HG03558 (cell line): Measurements from ENCODE around the gene CAB39.

Experiments
- ATAC-seq: cut with Tn5 transposase; IDR thresholded peaks from one replicate; pipeline ENCODE4 v1.9.1; 2021; ENCODE audit warnings: moderate number of reproducible peaks; ENCODE audit not compliant: unreplicated experiment; ENCODE audit errors: extremely low read depth

CAB39 gene

DNA sequence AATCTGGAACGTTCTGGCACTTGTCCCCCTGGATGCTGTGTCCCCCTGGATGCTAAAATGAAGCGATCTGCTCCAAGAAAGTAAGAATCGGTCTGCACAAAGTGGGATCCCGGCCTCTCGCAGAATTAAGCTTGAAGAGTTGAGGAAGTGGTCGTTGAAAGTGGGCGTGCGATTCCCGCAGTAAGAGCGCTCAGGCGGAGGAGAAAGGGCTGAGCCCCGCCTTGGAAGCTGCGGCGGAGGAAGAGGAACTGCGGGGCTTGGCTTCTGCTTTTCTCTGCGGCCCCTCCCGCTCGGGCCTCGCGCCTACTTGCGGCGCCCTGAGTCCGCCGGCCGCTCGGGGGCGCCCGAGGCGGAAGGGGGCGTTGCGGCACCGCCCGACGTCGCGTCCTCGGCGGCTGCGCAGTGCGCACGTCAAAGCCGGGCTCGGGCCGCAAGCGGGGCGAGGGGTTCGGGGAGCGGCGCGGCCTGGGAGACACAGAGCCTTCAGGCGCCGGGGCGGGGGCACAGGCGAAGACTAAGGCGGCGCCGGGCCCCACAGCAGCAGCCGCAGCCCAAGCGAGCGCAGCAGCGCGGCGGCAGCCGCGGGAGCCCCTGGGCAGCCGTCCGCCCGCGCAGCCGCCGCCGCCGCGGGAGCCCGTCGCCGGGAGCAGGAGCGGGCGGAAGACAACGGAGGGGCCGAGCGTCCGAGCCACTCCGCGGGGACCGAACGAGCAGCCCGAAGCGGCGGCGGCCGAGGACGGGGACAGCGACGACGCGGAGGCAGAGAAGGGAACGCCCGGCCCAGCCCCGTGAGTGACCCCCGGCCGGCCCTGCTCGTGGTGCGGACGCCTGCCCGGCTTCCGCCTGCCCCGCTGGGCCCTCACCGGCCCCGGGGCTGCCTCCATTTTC is at the start of gene CAB39:
Gene CAB39, plus strand, starts transcription at position 400 of the 888 bp plus-strand sequence. CDS start 47,160 bp downstream, outside the sequence.
- ATAC-seq = peak; percentile 66

DNA sequence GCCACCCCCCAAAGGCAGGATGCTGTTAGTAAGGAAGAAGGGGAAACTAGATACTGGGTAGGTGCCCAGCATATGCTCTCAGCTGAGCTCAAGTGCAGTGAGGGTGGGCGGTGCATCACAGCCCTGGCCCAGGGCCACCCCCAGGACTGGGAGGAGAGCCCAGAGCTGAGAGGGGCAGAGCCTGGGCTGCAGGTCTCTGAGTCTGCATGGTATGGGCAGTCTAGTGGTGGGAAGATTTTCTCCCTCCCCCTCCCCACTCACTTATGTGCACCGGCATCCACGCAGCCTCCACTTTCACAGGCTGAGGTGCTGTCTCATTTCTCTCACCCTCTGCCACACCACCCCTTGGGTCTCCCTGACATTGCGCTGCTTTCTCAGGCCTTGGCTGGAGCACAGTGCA is 48.5 kb upstream of the CAB39 start:
- no peak for ATAC-seq

DNA sequence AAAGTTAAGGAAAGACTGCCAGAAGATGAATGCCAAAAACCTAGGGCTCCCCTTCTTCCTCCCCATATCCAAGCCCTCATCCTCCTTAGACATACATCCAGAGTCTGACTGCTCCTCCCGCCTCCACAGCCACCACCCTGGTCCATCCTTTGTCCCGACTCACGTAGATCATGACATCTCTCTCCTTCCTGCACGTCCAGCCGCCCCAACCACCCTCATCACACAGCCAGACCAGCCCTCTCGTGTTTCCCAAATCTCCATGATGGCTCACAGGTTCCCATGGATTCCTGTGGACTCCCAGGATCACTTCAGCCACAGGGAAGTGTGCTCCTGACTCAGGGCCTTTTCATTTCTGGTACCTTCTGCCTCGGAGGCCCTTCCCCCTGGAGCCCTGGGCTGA is 47.8 kb upstream of the CAB39 start:
- ATAC-seq = no peak

DNA sequence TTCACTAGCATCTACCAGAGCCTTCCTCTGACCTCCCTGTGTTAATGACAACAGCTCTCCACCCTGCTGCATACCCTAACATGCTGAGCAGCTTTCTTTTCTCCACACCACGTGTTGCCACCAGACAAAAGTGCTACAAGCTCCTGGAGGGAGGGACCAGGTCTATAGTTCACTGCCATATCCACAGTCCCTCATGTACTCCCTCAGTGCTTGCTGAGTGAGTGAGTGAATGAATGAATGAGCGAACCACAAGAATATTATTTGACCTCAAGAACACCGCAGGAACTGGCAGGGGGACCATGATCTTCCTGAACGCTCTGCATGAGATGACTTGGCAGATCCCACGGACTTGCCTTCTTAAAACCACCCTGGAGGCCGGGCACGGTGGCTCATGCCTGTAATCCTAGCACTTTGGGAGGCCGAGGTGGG is 47.4 kb upstream of the CAB39 start:
- no peak for ATAC-seq

DNA sequence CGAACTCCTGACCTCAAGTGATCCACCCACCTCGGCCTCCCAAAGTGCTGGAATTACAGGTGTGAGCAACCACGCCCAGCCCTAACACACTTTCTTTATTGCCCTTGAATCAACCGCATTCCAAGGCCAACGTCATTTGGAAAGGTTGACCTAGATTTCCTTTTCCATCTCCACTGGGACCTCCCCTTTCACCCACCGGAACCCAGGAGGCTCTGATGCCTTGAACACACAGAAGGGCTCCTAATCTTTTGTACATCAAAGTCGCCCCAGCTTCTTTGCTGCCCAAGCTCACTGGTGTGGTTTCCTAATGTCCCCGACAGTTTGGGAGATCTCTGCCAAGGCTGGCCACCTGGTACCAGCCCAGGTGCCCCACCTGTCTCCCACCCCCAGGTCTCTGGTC is 46.2 kb upstream of the CAB39 start:
- ATAC-seq = no peak

DNA sequence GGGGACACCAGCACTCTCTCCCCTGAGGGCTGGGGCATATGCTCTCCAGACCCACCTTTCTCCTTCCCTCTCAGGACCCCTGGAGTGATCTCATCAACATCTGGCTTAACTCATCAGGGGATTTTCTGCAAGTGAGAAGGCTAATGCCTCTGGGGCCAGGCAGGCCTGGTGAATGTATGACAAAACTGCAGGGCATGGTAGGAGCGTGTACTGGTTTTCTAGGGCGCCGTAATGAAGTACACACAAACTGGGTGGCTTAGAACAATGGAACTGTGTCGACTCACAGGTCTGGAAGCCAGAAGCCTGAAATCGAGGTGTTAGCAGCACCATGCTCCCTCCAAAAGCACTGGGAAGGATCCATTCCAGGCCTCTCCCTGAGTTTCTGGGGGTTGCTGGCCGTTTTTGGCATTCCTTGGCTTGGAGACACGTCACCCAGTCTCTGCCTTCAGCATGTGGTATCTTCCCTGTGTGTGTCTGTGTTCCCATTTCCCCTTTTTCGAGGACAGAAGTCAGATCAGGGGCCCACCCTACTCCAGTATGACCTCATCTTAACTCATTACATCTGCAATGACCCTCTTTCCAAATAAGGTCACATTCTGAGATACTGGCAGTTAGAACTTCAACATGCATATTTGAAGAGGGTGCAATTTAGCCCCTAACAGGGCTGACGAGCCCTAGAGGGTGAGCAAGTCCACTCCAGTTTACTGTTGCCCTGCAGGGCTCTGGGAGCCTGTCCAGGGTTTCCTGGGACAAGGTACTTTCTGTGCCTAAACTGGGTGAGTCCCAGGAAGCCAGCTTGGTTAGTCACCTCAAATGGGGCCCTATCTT is 45.5 kb upstream of the CAB39 start:
- ATAC-seq = no peak

DNA sequence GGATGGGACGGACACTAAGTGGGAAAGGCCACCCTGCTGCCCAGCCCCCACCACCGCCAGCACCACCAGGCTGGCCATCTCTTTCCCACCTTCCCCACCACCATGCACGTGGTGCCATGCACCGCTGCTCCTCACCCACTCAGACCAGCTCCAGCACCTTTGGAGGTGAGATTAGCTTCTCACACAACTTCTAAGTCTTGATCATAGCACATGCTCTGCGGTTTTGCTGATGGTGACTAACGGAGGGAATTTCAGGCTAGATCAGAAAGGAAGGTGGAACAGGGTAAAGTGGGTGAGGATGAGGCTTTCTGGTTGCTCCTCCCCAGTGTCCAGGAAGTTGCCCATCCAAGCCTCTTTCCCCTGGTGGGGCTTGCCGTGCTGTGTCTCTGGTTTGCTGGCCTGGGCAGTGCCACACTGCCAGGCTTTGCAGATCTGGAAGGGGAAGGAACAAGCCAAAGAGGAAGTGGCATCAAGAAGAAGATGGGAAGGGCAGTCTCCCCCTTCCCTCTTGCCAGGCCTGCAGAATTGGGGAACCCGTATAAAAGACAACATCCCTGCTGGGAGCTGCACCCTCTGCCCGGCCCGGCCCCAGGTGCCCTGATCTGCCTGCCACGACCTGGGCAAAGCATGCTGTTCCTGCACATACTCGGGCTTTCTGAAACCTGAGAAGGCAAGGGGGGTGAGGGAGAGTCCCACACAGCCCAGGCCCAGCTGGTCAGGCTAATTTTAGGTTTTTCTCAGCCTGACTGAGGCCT is 44.3 kb upstream of the CAB39 start:
- ATAC-seq = peak; percentile 40

DNA sequence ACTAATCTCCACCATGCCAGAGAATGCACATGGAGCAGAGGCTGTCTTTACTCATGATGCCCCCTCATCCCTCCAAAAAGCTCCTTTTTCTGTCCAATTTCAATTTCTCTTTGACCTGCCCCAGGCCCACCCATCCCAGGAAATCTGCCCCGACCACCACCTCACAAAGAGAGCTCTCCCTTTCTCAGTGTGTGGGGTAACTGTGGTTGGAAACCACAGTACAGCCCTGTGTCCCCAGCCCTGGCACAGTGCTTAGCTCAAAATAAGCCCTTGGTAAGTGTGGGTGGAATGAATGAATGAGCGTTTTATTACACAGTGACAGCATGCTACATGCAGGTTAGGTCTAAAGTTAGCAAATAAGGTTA is 43.7 kb upstream of the CAB39 start:
- peak; percentile 18 for ATAC-seq

DNA sequence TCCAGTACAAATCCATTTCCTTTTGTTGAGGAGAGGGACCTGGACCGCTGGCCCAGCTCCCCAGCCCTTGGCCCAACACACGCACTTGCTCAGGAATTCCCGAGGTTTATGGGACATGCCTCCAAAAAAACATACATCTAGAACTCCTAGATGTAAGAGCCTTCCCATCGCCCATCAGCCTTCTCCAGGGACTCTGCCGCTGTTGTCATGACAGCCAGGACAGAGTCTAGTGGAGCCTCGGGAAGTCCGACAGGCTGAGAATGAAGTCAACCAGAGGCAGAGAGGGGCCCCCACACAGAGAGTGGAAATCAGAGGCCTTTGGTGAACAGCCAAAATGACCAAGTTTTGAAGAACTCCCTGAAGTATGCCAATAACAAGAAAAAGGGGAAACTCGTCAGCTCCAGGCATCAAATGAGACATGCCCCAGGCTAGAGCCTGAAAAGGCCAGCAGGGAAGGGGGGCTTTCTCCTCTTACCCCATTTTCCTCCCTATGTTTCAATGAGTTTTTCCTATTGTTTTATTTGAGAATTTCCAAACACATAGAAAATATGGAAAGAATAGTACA is 43.2 kb upstream of the CAB39 start:
- no peak for ATAC-seq

DNA sequence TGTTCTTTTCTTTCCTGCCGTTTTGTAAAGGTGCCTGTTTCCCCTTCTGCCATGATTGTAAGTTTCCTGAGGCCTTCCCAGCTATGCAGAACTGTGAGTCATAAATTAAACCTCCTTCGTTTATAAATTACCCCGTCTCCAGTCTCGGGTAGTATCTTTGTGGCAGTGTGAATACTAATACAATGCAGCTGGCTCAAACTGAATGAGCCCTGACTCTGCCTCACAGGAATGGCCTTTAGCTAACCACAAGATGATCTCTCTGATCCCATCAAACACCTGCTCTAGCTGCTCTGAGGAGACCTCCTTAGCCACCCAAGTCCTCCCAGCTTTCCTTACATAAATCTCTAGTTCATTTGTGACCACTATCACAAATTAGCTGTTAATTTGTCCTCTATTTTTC is 41.5 kb upstream of the CAB39 start:
- no peak for ATAC-seq

DNA sequence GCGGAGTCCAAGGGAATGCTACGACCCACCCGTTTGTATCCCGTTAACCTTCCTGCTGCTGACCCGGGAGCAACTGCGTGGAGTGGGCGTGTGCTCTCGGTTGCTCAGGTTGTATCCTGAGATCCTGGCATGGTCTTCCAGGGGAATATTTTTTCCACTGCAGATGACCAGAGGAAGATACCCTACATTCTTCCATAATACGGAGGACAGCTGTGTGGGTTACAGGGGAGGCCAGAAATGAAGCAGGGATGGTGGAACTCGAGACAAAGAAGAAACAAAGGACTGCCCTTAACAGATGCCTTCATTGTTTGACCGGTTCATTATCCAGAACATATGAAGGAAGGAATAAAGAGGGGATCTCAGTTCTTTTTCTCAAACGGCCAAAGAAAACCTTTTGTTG is 39.8 kb upstream of the CAB39 start:
- no peak for ATAC-seq

DNA sequence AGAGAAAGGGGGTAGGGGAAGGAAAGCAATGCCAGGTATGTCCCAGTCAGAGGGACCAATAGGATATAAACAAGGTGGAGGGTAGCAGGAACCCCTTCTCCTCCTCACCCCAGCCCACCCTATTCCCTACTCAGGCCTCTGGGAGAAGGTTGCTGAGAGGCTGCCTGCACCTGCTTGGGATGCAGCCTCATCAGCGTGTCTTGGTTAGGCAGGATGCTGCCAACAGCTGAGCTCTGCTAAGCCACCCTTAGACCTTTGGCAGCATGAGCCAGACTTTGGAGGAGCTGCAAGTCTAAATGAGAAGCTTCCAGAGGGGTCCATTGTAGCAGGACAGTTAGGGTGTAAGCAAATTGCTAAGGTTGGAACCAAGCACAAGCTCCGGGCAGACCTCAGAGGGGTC is 38.2 kb upstream of the CAB39 start:
- ATAC-seq = no peak

DNA sequence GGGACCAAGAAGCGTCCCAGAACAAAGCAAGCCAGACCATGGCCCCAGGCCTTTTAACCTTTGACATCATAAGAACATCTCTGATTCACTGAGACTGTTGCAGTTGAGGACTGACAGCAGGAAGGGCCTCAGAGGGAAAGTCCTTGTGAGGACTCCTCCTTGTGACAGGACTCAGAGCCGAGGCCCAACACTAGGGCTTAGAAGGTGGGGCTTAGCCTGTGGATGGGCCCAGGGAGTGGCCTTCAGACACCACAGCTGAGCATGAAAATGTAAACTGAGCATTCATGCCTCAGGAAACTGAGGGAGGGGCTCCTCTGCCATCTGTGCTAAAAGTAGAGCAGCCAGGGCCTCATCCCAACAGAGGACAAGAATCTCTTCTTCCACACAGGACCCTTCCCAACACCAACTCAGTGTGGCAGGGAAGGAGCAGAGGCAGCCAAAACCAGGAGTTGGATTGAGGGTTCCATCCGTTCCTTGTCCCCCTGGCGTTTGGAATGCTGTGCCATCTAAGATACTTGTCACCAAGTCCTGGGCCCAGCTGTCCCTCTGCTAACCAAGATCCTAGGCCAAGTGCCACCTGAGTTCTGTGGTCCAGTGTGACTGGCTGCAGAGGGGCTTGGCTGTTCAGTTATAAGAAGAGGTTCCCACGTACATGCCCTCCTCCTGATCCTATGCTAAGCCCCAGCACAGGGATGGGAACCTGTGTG is 37.5 kb upstream of the CAB39 start:
- no peak for ATAC-seq

DNA sequence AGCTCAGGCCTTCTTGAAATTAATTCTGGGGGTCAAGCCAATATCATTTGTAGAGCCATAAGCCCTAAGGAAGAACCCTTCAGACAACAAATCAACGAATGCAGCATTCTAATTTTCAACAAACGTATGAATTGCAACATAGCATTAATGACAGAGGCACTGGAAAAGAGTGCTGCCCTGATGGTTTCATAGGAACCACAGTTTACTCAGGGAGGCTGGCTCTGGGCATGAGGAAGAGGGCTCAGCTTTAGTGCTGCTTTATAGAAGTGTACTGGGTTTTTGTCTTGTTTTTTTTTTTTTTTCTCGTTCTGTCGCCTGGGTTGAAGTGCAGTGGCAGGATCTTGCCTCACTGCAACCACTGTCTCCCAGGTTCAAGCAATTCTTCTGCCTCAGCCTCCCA is 36.1 kb upstream of the CAB39 start:
- ATAC-seq = no peak

DNA sequence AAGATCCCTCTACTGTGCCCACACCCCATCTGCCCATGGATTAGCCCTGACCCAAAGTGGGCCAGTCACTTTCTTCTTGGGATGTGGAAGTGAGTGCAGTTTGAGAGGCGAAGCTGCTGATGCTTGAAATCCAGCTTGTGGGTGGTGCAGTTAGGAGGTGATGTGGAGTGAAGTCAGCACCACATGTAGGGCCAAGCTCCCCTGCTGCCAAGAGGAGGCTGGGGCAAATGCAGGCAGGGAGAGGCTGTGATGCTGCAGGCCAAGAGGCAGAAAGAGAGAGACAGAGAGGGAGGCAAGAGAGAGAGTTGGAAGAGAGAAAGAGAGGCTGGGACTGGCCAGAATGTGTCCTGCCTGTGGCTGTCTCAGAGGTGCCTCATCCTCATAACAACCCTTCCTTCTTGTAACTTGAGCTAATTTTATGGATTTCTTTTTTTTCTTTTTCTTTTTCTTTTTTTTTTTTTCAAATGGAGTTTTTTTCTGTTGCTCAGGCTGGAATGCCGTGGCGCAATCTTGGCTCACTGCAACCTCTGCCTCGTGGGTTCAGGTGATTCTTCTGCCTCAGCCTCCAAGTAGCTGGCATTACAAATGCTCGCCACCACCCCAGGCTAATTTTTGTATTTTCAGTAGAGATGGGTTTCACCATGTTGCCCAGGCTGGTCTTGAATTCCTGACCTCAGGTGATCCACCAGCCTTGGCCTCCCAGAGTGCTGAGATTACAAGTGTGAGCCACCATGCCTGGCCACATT is 35.3 kb upstream of the CAB39 start:
- ATAC-seq = no peak

DNA sequence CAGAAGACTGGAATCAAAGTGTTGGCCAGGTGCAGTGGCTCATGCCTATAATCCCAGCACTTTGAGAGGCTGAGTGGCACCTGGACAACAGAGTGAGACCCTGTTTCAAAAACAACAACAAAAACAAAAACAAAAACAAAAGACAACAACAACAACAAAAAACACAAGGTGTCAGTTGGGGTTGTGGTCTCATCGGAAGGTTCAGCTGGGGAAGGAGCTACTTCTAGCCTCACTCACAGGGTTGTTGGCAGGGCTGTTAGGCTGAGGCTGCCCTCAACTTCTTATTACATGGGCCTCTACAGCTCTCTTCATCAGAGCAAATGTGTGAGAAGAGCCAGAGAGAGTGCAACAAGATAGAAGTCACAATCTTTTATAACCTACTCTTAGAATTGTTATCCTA is 34.6 kb upstream of the CAB39 start:
- ATAC-seq = no peak

DNA sequence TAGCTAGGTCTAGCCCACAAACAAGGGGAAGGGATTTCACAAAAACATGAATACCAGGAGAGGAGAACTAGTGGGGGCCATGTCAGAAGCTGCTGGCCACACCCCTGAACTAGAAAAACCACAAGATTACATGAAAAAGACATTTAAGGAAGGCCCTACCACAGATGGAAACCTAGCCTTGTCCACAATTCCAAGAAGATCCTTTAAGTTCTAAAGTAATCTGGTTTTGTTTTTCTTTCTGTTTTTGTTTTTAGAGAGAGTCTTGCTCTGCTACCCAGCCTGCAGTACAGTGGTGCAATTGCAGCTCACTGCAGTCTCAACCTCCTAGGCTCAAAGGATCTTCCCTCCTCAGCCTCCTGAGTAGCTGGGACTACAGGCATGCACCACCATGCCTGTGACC is 34.2 kb upstream of the CAB39 start:
- no peak for ATAC-seq

DNA sequence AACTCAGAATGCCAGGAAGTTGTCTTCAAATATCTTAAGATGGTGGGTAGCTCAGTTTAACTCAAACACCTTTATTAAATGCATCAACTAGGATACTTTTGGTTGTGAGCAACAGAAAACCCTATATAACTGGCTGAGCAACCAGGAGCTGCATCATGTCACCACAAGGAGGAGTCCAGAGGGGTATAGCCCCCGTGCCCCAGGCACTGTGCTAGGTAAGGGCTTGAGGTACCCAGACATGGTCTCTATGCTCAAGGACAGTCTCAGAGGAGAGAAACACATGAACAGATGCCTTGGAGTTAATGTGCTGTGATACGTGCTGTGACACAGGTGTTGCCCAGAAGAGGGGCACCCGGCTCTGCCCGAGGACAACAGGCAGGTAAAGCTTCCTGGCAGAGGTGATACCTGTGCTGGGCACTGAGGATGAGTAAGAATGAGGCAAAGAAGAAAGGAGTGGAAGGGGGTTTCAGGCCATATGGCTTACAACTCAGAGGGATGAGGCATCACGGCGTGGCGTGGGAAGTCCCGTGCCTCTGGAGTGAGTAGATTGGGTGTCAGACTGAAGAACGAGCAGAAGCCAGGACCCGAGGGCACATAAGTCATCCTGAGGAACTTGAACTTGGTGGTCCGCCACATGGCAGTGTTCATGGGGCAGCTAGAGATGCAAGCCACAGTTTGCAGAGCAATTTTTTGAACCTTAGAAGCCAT is 32.0 kb upstream of the CAB39 start:
- no peak for ATAC-seq

DNA sequence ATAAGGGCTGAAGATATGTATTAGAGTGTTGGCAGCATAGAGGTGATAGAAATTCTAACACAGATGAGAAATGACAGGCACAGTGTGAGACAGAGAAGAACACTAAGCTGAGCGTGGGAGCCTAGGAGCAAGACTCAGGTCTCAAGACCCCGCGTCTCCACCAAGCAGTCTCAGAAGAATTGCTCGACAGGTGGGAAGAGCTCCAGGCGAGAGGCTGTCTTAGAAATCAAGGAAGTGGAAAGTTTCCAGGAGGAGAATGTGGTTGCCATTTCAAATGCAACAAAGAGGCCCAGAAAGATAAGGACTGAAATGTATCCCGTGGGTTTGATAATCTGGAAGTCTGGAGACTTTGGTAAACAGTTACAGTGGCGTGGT is 31.5 kb upstream of the CAB39 start:
- no peak for ATAC-seq
